Body of pancreas (tissue), 4 donors: ENCODE measurements around the gene SEMA4D.

Source experiments
- POLR2A ChIP-seq, 3 donors: fragments of 450-650 bp; IDR thresholded peaks; one replicate each; pipeline ENCODE4 v1.6.1; 2016; ENCODE audit warnings: antibody characterized with exemption in 3 of 3, mild to moderate bottlenecking in 2 of 3
- TF ChIP-seq, protein P1 (sequence below), 7 experiments: fragments of 450-650 bp in 4 of 7; fragments of 200-600 bp in 3 of 7; sonication (generic) in 3 of 7; IDR thresholded peaks; one replicate each; pipeline ENCODE4 v1.5.1; 2016 to 2019; ENCODE audit warnings: antibody characterized with exemption in 7 of 7

DNA sequence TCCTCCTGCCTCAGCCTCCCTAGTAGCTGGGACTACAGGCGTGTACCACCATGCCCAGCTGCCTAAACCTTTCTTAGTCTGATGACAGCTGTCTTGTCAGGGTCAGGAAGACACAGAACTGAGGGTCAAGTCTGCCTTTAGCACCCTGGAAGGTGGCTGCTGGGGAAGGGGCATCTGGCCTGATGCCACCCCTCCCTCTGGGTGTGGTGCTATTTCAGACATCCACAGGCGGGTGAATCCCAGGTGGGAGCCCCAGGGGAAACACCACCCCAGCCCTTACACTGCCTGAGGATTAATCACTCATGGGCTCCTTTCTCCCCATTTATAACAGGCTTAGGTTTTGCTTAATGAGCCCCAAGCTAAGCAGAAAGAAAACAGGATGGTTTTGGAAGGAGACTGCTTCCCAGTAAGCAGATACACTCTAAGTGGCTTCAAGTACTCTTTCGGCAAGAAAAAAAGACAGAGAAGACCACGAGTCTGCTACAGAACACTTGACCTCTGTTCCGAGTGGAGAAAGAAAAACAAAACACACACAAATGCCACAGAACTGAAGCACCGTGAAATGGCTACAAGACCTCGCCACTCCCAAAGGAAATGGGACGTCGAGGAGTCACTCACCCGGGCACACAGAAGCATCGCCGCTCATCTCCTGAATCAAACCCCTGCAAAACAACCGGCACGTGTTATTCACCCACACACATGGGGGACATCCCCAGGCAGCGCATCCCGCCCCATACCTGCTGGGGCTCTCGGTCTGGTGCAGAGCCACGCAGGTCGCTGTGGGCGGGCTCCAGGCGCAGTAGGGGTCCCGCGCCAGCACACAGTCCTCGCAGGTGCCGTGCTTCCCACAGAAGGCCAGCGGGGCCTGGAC lies 117.2 kb downstream of the SEMA4D start:
- no peak for TF ChIP-seq POLR2A (IDR thresholded peaks at IDR 0.05)
- TF ChIP-seq, protein P1, sequence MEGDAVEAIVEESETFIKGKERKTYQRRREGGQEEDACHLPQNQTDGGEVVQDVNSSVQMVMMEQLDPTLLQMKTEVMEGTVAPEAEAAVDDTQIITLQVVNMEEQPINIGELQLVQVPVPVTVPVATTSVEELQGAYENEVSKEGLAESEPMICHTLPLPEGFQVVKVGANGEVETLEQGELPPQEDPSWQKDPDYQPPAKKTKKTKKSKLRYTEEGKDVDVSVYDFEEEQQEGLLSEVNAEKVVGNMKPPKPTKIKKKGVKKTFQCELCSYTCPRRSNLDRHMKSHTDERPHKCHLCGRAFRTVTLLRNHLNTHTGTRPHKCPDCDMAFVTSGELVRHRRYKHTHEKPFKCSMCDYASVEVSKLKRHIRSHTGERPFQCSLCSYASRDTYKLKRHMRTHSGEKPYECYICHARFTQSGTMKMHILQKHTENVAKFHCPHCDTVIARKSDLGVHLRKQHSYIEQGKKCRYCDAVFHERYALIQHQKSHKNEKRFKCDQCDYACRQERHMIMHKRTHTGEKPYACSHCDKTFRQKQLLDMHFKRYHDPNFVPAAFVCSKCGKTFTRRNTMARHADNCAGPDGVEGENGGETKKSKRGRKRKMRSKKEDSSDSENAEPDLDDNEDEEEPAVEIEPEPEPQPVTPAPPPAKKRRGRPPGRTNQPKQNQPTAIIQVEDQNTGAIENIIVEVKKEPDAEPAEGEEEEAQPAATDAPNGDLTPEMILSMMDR (IDR thresholded peaks at IDR 0.05), result no peak
